ENCODE measurements around the gene MRPL53.

MRPL53 gene

GRCh38 chr2:74507145-74507925 is 34.9 kb upstream of the MRPL53 start, which contains the start of gene PCGF1:
Gene PCGF1 (minus strand): TSS chr2:74507695. CDS start chr2:74507668, 27 bp downstream.
- Histone ChIP-seq H3K27ac (peak within 1 kb of the TSS; percentile 97), H3K36me3 (replicated peaks) (peaks cover 8% of the 10 kb centered on the region), H3K4me3 (ENCODE audit: low read depth, low read length) (peak within 1 kb of the TSS; percentile 100), H3K27me3 (replicated peaks) (peaks cover 12% of the 10 kb centered on the region)
- in situ Hi-C loops (cut with HindIII; ENCODE audit: low pct_ligation_motif_present, low sequenced_read_pairs), result no loop called here
- peak; percentile 97 for DNase-seq
- TF ChIP-seq CTCF (IDR thresholded peaks at IDR 0.05; ENCODE audit: low read depth, low read length, missing control alignments), result peak; percentile 63

GRCh38 chr2:74505448-74506246 is 33.2 kb upstream of the MRPL53 start:
- Histone ChIP-seq H3K4me3 (ENCODE audit: low read depth, low read length) (no peak overlapping the region), H3K36me3 (replicated peaks) (peaks cover 8% of the 10 kb centered on the region), H3K27ac (no peak overlapping the region), H3K27me3 (replicated peaks) (no peaks in the 10 kb centered on the region)
- in situ Hi-C loops (cut with HindIII; ENCODE audit: low pct_ligation_motif_present, low sequenced_read_pairs), result no loop called here
- no peak for TF ChIP-seq CTCF (IDR thresholded peaks at IDR 0.05; ENCODE audit: low read depth, low read length, missing control alignments)
- no peak for DNase-seq

- in situ Hi-C loops (cut with HindIII; ENCODE audit: low pct_ligation_motif_present, low sequenced_read_pairs), result no loop called here
- peaks cover 8% of the 10 kb centered on the region for H3K36me3 ChIP-seq (replicated peaks)
- peaks cover 7% of the 10 kb centered on the region for H3K27me3 ChIP-seq (replicated peaks)
- no peak for TF ChIP-seq CTCF (IDR thresholded peaks at IDR 0.05; ENCODE audit: low read depth, low read length, missing control alignments)
- peak overlapping the region; percentile 68 for H3K4me3 ChIP-seq (ENCODE audit: low read depth, low read length)
- no peak for DNase-seq
- H3K27ac ChIP-seq, result no peak overlapping the region
Observed at GRCh38 chr2:74504591-74504990, 32.1 kb upstream of the MRPL53 start.

- peaks cover 8% of the 10 kb centered on the region for H3K36me3 ChIP-seq (replicated peaks)
- in situ Hi-C loops (cut with HindIII; ENCODE audit: low pct_ligation_motif_present, low sequenced_read_pairs), result no loop called here
- H3K4me3 ChIP-seq (ENCODE audit: low read depth, low read length), result peak overlapping the region; percentile 68
- TF ChIP-seq CTCF (IDR thresholded peaks at IDR 0.05; ENCODE audit: low read depth, low read length, missing control alignments), result no peak
- DNase-seq, result no peak
- peaks cover 14% of the 10 kb centered on the region for H3K27me3 ChIP-seq (replicated peaks)
- H3K27ac ChIP-seq, result peak overlapping the region; percentile 72
Observed at GRCh38 chr2:74503506-74504475, 31.3 kb upstream of the MRPL53 start.

GRCh38 chr2:74502720-74503505 is 30.4 kb upstream of the MRPL53 start:
- peaks cover 15% of the 10 kb centered on the region for H3K27me3 ChIP-seq (replicated peaks)
- in situ Hi-C loops (cut with HindIII; ENCODE audit: low pct_ligation_motif_present, low sequenced_read_pairs), result no loop called here
- peaks cover 8% of the 10 kb centered on the region for H3K36me3 ChIP-seq (replicated peaks)
- peak overlapping the region; percentile 72 for H3K27ac ChIP-seq
- H3K4me3 ChIP-seq (ENCODE audit: low read depth, low read length), result peak overlapping the region; percentile 68
- peak; percentile 74 for DNase-seq
- TF ChIP-seq CTCF (IDR thresholded peaks at IDR 0.05; ENCODE audit: low read depth, low read length, missing control alignments), result peak; percentile 51
